T-helper 2 cell (primary cell): ENCODE data around the gene ETS2.
A peak's percentile ranks its signal among the peaks of the same experiment; 100 is the strongest.

Experiments
- DNase-seq, 5 experiments: peaks; one replicate each; pipeline versions ENCODE4 v3.0.0 to v3.0.0-alpha.2; 2012 to 2022
- total RNA-seq, 2 donors: gene quantifications; one replicate each; lab custom pipeline; 2026; lab: John Stamatoyannopoulos, UW

The ETS2 gene
- 11.5 to 14.0 reads per million in 2 donors for total RNA-seq

DNA sequence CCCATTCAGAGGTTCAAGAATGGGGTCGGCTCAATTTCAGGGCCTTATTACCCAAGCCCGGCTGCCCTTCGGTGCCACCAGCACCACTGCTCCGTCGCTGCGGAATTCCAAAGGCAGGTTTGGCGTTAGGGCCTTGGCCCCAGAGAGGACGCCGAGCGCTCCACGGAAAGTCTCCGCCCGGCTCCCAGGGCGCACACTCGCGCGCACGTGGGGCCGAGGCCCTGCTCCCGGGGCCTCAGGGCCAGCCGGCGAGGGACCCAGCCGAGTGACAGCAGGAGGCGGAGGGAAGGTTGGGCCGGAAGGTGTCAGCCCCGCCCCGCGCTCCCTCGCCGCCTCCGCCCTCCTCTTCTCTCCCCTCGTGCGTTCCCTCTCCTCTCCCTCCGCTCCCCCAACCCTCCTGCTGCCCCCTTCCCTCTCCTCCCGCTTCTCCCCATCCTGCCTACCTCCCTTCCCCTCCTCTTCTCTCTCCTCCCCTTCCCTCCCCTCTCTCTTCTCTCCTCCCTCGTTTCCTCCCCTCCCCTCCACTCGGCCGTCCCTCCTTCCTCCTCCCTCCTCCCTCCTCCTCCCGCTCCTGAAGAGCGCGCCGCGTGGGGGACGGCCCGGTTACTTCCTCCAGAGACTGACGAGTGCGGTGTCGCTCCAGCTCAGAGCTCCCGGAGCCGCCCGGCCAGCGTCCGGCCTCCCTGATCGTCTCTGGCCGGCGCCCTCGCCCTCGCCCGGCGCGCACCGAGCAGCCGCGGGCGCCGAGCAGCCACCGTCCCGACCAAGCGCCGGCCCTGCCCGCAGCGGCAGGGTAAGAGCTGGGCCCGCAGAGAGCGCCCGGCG is at the start of gene ETS2:
ETS2 (plus strand) TSS at position 602 of the 825 bp plus-strand sequence. CDS start 4,106 bp downstream, outside the sequence.
- DNase-seq = peak; percentile 37 to 83 (median 55)

DNA sequence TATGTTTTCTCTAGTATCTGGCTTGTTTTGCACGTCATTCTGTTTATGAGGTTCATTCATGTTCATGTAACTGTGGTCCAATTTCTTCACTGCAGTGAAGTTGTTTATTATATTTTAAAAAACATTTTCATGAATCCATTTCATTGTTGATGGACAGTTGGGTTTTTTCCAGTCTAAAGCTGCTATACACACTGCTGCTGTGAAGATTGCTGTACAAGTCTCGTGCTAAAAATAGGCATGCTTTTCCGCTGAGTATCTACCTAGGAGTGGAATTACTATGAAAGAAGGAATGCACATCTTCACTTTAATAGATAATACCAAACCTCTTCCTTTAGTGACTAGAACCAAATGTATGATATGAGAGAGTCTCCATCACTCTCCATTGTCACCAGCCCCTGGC is 49.0 kb upstream of the ETS2 start:
- no peak for DNase-seq

DNA sequence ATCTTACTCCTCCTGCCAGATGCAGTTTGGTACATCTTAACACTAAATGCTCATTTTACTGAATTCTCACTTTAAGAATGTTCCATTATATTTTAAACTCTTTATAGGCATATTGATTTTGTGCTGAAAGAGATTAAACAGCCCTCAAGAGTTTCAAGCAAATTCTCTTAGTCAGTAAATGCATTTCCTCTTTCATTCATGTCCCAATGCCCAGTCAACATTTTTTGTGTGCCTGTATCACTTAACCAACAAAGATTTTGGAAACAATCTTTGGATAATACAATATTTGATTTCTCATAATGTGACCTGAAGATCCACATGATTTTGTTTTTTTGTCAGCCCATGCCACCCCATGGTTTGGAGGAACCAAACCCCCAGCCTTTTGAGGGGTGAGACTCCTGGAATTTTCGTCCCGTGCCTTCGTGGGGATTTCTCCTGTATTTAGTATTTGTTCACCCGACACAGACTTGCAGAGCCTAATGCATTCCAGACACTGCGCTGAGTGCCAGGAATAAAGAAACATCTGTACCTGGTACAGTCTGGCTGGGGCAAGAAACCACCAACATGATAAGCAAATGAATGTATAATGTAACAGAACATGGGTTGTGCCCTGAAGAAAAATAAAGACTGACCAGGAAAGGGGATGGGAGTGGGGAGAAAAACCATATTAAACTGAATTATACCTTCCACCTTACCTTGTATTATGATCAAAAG is 47.1 kb upstream of the ETS2 start:
- no peak for DNase-seq

DNA sequence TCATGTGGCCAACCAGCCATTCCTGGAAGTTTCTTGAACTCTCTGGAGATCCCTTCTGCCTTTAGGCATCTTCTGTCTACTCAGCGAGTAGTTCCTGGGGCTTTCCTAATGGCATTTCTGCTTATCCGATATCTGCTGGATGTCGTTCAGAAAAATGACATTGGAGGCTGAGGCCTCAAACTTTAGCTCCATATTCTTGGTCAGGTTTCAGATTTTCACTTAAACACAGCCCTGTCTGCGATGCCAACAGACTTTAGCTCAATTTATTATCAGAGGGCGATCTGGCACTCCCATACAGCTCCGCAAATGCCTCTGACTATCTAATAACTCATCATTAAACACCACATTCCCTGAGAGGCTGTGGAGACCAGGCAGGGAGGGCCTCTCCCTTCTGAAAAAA is 46.3 kb upstream of the ETS2 start:
- DNase-seq = no peak

DNA sequence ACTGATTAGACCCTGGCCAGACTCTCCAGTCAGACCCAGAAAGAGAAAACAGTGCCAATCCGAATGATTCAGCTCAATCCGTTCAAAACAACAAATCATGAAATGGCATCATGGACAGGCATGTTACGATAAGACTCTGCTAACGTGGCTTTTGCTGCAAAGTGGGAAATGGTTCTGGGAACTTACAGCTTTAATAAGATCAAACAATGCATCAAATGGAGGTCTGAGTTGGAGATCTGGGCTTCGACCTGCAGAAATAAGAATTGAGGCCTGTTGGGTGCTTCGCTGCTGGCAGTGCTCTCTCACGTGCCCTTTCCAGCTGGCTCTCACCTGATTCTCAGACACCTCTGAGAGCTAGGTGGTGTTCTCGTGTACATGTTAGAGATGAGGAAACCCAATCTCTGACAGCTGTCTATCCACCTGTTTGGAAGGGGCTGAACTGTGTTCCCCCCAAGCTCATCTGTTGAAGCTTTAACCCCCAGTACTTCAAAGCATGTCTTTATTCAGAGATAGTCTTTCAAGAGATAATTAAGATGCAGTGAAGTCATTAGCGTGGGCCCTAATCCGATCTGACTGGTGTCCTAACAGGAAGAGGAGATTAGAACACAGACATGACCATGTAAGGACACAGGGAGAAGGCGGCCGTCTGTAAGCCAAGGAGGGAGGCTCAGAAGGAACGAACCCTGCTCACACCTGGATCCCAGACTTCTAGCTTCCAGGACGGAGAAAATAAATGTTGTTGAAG is 45.5 kb upstream of the ETS2 start:
- DNase-seq = no peak

DNA sequence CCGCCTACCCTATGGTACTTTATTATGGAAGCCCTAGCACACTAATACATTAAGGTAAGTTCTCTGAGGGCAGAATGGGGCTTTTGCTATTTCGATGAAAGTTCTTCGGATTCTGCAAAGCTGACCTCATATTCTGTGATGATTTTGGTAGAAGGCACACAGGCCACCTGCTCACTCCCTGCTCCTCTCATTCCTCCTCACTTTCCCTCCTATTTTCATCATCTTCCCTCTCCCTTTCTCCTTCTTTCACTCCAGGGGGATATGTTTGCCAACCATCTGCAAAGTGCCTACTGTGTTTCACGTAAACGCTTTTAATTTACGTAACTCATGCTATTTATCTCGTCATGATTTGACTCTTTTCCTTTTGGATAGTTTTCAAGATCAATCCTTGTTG is 45.0 kb upstream of the ETS2 start:
- no peak for DNase-seq

DNA sequence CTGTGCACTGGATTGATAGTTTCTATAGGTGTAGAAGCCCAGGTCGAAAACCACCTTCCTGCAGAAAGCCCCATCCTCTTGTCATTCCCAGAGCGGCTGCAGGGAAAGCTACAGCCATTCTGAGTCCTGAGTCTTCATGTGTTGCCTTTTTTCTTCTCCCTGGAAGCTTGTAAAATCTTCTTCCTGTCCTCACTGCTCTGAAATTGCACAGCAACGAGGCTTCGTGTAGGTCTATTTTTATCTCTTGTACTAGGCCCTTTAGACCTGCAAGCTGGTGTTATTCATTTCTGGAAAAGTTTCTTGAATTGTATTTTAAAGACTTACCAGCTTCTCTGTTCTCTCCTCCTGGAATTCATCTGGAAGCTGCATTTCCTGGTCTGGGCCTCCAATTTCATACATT is 44.2 kb upstream of the ETS2 start:
- DNase-seq = no peak

DNA sequence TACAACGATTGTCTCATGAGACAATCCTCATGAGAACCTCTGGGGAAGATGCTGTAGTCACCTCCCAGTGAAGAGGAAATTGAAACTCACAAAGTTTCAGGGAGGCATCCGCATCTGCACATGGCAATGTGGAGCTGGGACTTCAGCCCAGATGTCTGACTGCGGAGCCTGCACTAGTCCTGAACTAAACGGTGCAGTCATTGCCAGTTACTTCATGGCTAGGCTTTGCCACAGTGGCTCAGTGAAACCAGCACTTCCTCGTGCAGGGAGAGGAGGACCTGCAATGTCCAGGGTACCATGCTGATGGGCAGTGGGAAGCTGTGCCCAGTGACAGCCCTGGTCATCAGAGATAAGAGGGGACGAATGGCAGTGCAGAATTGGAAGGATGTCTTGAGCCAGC is 40.7 kb upstream of the ETS2 start:
- no peak for DNase-seq

DNA sequence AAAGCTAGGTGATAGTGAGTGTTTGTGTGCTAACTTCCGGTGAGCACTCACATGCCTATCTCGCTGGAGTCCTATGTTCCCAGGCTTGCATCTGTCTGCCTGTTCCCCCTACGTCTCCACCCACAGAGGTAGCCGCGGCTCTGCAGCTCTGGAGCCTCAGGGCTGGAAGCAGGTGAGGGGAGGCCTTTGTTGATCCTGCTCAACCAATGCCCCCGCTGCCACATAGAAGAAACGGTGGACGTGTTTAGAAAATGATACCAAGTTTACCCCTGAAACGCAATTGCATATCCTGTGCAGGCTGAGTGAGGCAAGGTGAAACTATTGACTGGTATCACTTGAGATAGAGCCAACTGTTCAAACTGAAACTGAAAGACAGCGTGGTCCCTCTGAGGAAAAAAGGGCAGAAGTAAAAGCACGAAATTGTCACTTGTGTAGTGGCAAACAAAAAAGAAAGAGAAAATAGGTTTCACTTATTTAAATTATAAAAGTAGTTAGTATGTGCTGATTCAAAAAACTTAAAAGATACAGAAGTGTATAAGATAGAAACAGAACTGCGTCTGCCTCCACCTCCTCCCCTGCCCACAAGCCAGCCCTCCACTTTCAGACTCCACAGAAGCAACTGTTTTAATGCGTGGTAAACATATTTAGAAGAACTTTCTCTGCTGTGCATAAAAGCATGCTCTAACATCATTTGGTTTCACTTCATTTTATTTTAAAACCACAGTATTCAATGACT is 38.6 kb upstream of the ETS2 start:
- DNase-seq = peak in 4 of 5 experiments; percentile 10 to 97 (median 56)

DNA sequence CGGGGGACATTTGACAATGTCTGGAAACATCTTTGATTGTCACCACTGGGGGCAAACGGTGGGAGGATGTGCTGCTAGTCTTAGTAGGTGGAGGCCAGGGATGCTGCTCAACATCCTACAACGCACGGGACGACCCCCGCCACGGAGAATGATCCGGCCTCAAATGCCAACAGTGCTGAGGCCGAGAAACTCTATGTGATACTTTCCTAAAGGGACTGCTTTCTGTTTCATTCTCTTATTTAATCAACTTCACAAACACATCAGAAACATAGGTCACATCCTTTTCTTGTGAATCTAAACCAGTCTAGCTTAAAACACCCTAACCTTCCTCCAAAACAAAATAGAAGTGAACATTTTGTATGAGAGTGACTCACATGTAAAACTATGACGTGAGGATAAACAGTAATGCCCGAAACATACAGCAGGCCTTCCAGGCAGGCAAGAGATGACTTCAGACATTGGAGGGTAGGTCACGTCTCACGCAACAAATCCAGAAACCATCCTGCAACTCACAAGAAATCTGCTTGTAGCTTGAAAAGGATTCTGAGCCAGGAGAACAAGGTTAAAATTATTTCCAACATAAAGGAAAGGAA is 37.2 kb upstream of the ETS2 start:
- peak in 3 of 5 experiments; percentile 2 to 84 (median 52) for DNase-seq

DNA sequence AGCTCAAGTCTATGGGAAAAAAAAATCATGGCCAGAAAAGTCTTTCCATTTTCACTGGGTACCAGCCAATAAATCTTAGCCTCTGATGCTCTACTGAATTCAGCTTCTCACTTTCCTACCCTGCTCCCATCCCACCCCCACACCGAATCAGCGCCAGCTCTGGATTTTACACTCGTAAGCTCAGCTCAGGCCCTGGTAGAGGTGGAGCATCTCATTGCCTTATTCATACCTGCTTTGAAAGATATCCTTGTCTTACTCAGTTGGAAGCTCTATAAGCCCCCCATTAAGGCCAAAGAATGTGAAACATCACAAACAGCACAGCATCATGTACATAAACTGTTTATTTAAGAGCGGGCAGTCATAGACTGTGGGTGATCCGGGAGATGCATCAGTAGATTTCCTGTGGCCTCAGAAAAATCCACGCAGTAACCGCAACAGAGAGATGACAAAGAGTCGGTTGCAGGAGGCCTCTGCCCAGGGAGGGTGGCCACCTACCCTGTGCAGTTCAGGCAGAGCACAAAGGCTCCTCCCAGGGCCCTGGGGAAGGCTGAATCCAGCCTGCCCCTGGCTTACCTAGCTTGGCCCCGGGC is 36.4 kb upstream of the ETS2 start:
- peak in 1 of 5 experiments; percentile 53 for DNase-seq

DNA sequence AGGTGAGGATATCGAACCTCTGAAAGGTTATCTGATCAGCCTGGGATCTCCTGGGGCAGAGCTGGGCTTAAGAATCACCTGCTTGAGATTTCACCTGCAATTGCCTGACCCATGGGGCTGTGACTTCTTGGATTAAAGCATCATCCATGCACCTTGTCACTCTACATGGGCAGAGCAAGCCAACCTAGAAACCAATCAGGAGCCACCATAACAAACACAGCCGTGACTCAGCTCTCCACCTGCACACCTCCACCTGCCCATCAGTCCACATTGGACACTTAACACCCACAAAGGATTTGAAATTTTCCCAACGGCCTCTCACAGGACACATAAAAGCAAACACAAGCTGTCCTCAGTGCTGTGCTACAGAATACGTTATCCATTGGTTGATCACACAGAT is 35.1 kb upstream of the ETS2 start:
- no peak for DNase-seq

DNA sequence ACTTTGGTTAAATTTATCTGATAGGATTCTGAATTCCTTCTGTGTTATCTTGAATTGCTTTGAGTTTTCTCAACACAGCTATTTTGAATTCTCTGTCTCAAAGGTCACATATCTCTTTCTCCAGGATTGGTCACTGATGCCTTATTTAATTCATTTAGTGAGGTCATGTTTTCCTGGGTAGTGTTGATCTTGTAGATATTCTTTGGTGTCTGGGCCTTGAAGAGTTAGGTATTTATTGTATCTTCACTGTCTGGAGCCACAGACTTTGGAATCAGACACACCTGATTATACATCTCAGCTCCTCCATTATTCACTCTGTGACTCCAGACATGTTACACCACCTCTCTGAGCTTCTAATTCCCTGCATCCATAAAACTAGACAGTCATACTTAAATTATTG is 34.2 kb upstream of the ETS2 start:
- no peak for DNase-seq

DNA sequence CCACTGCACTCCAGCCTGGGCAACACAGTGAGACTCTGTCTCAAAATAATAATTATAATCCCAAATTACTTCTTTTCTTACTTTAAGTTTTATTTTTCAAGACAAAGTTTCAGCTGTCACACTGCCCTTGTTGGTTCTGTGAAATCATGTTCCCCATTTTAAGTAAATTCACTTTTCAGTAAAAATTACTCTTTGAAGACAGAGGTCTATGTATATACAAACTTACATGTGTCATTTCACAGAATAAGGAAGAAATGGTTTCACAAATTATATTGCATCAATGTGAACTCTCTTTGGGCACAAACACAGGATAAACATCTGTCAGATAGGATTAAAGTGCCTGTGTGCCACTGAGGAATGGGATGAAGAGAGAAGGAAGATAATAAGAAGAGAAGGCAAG is 33.1 kb upstream of the ETS2 start:
- no peak for DNase-seq

DNA sequence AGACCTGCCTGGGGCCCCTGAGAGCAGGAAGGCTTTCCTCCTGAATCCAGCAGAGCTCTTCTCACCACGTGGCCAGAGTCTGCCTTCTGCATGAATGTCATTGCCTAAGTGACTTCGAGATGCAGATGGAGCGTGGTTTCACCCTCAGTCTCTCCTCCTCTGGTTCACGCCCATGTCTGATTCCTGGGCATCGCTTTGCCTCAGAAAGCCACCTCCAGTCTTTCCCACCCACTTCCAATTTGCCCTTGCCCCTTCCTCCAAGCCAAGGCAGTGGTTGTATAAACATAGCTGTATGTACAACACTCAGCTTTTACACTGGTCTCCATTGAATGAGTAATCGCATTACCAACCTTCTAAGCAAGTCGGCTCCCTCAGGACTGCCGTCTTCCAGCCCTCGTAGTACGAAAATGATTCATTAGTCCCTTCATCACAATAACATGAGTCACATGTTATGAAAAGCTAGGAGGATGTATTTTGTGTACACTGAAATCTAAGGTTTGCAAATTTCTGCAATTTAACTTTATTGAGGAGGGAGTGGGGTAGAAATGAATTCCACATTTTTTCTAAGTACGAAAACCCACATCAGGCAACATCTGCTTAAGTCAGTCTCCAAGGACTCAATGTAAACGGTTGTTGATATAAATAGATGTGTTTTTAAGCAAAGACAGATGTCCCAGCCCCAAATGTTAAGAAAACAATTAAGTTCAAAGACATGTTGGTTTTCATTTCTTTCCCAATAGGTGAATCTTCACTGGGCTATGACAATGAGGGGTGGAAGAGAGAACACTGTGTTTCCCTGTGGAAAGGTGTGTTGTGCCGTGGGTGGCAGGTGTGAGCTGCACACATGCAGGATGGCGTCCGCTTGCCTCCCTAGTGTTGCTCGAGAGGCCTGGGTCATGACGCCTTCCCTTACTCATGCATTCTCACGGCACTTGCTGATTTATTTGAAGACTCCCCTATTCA is 32.3 kb upstream of the ETS2 start:
- peak in 2 of 5 experiments; percentile 5 to 55 for DNase-seq

DNA sequence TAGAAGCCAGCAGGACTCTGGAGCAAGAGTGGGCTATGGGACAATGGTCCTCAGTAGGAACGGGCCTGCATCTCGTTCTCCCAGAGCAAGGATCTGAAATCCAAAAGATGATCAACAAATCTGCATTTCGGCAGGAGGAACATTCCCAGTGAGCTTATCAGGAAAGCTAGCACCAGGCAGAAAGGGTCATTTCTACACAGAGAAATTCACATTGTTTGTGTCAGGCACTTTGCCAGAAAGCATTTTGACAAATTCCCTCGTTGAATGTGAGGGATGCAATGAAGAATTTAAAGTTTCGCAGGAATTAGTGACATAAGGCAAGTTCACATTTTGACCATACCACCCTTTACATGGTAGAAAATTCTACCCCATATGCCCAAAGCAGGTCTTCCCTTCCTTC is 31.6 kb upstream of the ETS2 start:
- no peak for DNase-seq

DNA sequence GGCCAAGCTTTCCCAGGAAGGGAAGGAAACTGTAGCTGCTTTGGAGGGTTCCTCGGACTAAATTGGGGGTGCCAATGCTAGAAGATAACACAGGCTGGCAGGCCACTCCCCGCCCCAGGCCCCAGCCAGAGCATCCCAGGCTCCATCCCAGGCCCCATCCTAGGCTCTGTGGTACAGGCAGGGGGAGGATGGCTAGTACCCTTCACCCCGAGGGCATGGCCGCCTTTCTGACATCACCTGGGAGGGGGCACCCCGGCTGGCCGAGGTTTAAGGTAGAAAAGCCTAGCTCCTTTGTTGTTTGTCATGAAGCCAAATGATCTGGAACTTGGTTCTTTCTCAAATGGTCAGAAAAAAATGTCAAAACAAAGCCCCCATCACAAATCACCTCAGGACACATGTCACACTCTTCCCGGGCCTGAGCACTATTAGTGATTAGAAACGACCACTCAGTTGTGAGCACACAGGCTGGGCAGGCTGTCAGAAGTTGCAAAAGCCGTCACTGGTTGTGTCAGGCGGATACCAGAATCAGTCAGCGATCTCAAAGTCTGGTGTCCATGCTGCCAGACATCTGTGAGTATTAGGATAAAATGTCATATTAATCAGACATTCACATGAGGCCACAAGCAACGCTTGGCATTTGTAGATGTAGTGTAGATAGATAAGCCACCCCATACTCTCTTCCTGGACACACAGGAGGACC is 31.0 kb upstream of the ETS2 start:
- no peak for DNase-seq

DNA sequence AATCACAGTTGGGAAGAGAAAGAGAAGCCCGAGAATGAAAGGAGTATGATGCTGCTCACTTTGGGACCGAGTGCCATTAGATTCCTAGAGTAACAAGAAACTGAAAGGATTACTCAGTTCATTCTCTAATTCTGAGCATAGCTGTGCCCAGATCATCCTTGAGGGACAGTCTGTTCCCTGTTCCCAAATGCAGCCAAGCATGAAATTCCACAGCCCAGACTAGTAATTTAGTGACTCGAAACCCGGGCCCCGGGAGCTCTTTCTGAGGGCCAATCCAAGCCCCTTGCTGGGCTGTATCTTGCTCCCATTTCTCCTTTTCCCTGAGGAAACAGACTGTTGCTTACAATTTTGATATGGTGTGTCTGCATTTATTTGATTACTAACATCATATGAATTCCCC is 30.0 kb upstream of the ETS2 start:
- DNase-seq = no peak

DNA sequence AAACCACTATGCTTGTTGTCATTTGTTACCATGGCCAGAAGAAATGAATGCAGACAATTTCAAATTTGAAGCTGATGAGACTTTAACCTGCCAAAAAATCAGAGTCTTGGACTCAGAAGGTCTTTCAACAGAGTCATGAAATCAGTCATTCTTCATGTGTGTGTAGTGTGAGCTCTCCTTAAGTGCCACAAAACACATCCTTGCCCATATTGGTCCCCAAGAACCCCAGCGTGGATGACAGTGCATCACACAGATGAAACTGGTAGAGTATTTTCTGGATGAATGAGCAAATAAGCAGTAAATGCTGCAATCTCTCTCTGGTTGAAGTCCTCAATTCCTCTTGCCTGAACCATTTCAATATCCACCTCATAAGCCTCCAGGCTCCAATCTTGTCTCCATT is 28.7 kb upstream of the ETS2 start:
- DNase-seq = peak in 1 of 5 experiments; percentile 41

DNA sequence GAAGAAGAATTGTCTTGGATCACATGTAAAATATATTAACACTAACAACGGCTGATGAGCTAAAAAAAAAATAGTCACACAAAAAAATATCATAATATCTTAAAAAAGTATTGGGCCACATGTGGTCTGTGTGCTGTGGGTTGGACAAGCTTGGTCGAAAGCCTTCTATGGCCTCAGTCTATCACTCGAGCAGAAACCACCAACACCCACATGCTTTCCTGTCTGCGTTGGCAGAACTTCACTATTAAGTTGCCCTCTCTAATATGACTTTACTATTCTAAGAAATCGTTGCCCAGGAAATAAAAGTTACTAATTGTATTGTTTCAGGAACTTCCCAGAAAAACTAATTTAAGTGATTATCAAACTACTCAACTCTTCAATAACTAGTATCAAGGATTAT is 28.2 kb upstream of the ETS2 start:
- peak in 1 of 5 experiments; percentile 31 for DNase-seq
